GM13976 (cell line): Measurements from ENCODE around the gene TSHZ2.

Experiments used
- DNase-seq: peaks from one replicate; pipeline ENCODE4 v3.0.0; 2012; ENCODE audit warnings: low spot score
- in situ Hi-C: fragments of 300-500 bp; cut with MboI; formaldehyde crosslinking; loops from one replicate; pipeline ENCODE4 v1.12.0; 2022; ENCODE audit warnings: low sequenced_read_pairs, mixed read lengths, inconsistent platforms; ENCODE audit not compliant: unreplicated experiment
- TF ChIP-seq, protein P1 (sequence below): IDR thresholded peaks from 2 replicates; pipeline ENCODE4 v1.5.1; 2012; ENCODE audit warnings: borderline replicate concordance, mild to moderate bottlenecking; ENCODE audit not compliant: insufficient read depth; ENCODE audit errors: extremely low read depth, missing control alignments, control extremely low read depth

Gene TSHZ2

DNA sequence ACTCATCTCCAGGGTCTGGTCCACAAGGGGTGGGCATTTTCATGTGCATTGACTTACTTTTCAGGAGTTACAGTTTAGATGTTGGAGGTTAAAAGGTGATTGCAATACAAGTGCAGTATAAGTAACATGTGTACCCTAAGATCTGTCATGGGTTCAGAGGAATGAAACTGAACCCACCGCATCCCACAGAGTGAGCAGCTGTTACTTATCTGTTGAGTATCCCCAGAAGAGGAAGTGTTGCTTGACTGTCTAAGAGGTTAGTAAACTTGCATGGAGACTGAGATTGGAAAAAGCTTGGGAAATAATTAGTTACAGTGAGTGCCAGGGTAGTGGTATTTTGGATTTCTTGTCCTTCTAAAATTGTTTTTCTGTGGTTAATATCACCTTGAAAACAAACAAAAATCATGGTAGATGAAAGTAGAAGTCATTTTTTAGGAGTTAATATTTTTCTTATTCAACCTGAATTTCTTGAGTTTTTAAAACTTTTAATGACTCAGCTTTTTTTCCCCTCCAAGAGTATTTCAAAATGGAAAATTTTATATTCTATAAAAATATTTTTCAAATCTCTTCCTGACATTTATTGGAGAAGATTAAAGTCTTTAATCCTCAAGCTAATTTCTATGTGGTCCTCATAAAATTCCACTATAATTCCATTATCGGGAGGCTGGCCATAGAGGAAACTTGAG lies 315.3 kb downstream of the TSHZ2 start:
- no peak for DNase-seq
- in situ Hi-C loops, result no loop called here
- TF ChIP-seq, protein P1, sequence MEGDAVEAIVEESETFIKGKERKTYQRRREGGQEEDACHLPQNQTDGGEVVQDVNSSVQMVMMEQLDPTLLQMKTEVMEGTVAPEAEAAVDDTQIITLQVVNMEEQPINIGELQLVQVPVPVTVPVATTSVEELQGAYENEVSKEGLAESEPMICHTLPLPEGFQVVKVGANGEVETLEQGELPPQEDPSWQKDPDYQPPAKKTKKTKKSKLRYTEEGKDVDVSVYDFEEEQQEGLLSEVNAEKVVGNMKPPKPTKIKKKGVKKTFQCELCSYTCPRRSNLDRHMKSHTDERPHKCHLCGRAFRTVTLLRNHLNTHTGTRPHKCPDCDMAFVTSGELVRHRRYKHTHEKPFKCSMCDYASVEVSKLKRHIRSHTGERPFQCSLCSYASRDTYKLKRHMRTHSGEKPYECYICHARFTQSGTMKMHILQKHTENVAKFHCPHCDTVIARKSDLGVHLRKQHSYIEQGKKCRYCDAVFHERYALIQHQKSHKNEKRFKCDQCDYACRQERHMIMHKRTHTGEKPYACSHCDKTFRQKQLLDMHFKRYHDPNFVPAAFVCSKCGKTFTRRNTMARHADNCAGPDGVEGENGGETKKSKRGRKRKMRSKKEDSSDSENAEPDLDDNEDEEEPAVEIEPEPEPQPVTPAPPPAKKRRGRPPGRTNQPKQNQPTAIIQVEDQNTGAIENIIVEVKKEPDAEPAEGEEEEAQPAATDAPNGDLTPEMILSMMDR, result no peak

DNA sequence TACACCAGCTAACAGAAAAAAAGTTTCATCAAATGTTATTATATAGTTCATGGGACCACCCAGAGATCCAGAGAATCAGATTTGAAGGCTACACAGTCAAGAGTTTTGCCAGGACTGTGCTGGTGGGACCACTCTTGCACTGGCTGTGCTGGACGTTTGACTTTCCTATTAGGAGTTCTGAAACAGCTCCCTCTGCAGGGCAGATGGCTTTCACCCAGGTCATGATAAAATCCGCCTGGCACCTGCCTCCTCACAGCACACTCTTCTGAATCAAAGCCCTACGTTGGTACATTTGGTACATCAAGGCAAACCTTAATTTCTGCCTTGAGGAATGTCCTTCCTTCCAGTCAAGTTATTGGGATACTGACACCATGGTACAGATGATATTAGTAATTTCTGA lies 319.4 kb downstream of the TSHZ2 start:
- TF ChIP-seq, protein P1, result no peak
- in situ Hi-C loops, result no loop called here
- no peak for DNase-seq

DNA sequence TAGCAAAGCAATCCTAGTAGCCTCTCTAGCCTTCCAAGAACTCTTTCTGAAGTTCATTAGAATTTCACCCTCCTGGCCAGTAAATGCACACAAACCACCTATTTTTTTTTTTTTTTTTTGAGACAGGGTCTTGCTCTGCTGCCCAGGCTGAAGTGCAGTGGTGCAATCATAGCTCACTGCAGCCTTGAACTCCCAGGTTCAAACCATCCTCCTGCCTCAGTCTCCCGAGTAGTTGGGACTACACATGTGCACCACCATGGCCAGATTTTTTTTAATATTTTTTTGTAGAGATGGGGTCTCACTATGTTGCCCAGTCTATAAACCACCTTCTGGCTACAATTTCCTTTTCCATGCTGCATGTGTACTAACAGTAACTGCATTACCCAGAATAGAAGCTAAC lies 320.2 kb downstream of the TSHZ2 start:
- no peak for DNase-seq
- TF ChIP-seq, protein P1, result no peak
- in situ Hi-C loops, result no loop called here

DNA sequence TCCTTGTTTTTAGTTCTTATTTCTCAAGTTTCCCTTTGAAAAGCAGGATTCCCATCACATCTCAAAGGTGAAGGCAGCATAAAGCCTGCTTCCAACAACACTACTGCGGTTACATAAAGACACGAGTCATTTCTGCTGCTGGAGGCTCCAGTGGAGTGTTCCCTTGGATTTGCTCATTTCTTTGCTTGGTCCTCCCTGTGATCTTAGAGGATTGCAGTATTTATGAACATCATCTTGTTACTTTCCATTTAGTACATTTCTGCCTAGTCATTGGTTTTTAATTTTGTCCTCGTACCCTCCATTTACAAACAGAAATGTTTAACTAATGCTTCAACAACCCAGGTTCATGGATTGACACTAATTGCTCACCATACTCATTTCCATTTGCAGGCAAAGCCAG lies 322.6 kb downstream of the TSHZ2 start:
- in situ Hi-C loops, result no loop called here
- TF ChIP-seq, protein P1, result no peak
- DNase-seq, result no peak

DNA sequence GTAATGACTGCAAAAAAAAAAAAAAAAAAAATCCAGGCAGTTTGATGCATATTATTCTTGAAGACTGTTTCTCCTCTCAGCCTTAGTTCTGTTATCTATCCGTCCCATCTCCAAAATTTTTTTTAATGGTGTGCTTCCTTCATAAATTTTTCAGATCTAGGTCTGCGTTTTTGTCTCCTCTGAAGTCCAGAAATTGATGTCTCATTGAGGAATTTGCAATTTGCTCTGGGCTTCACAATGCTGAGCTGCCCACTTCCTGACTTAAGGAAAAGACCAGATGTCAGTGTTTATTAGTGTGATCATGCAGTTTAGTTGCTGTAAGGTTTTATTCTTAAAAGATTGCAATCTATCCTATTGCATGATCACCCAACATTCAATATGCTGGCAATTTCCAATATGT lies 323.9 kb downstream of the TSHZ2 start:
- no peak for DNase-seq
- TF ChIP-seq, protein P1, result no peak

DNA sequence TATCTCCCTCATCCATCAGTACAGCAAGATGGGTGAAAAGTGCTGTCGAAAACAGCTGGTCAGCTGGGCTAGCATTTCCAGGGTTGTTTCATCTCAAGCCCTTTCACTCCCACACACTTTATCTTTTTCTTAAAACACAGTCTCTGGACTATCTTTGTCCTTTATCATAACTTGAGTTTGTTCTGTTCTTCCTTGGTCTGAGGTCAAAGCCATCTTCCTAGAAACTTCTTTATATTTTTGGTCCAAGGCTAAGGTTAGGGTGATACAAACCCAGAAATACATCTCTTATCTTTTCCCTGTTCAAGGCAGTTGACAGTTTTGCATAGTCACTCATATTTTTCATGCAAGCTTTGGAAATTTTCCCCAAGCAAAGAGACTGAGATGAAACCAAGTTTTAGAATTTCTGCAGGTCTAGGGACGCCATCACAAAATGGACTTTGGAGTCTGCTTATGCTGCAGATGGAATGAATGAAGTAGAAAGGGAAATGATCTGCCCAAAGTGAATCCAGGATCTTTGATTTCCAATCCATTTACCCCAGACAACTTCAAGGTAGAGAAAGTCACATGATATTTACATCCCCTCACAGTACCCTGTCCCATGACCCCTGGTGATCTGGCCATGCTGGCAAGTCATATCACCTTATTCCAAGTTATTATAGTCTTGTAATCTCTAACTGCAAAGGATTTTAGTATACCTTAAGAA lies 324.4 kb downstream of the TSHZ2 start:
- in situ Hi-C loops, result no loop called here
- TF ChIP-seq, protein P1, result no peak
- DNase-seq, result no peak

More for the DNA sequence above, 323.9 kb downstream of the TSHZ2 start:
- in situ Hi-C loops, result no loop called here

DNA sequence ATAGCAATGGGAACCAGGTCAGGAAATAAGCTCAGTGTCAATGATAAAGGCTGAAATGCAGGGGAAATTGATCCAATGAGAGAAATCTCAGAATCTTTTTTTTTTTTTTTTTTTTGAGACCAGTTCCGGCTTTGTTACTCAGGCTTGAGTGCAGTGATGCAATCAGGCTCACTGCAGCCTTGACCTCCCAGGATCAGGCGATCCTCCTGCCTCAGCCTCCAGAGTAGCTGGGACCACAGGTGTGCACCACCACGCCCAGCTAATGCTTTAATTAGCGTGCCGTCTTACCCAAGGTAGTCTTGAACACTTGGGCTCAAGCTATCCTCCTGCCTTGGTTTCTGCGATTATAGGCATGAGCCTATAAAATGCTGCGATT lies 325.0 kb downstream of the TSHZ2 start:
- TF ChIP-seq, protein P1, result no peak
- in situ Hi-C loops, result no loop called here
- DNase-seq, result no peak
